Spleen (tissue), 7 donors: Measurements from ENCODE around the gene BRF1.

ENCODE experiments used
- POLR2A ChIP-seq, 3 donors: fragments of 450-650 bp; IDR thresholded peaks; one replicate each; pipeline ENCODE4 v1.5.1; 2017; ENCODE audit warnings: antibody characterized with exemption in 3 of 3, mild to moderate bottlenecking in 1 of 3
- POLR2AphosphoS5 ChIP-seq, 3 donors: sonication (generic); formaldehyde crosslinking; IDR thresholded peaks; one replicate each; pipeline ENCODE4 v1.5.1; 2017; ENCODE audit warnings: antibody characterized with exemption in 3 of 3
- TF ChIP-seq, protein P1 (sequence below), 11 experiments: fragments of 200-600 bp in 7 of 11; fragments of 450-650 bp in 4 of 11; sonication (generic) in 4 of 11; IDR thresholded peaks in 8 of 11; conservative IDR thresholded peaks in 3 of 11; 1 replicate in 7 of 11; 2 replicates in 4 of 11; pipeline versions ENCODE4 v1.4.0 to v1.8.0; 2016 to 2021; ENCODE audit warnings: antibody characterized with exemption in 11 of 11, inconsistent platforms in 4 of 11, mild to moderate bottlenecking in 1 of 11
- donor health status: DM: no; HTN: no; CAD: no; lungs with moderate emphysema.
- donor health status: DM: no; HTN: no; CAD: no.
- donor health status: DM: no; HTN: no; CAD: no.

DNA sequence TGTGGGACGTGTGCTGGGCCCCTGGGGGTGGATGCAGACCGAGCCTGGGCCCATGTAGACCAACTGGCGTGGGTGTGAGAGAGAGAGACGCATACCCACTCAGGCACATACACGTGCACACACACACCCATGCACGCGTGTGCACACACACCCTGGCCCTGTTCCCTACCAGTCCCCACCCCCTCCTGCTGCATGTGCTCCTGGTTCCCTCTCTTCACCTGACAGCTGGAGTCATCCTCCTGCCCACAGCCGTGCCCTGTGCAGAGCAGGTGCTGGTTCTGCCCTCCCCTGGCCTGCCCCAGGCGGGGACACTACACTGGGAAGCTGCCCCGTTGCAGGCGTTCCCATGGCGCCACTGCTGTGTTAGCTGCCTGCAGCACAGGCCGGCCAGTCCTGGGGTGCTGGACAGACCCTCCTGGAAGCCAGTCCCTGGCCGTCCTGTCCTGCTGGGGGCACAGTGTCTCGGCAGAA, 32.3 kb upstream of the BRF1 start:
- TF ChIP-seq, protein P1, sequence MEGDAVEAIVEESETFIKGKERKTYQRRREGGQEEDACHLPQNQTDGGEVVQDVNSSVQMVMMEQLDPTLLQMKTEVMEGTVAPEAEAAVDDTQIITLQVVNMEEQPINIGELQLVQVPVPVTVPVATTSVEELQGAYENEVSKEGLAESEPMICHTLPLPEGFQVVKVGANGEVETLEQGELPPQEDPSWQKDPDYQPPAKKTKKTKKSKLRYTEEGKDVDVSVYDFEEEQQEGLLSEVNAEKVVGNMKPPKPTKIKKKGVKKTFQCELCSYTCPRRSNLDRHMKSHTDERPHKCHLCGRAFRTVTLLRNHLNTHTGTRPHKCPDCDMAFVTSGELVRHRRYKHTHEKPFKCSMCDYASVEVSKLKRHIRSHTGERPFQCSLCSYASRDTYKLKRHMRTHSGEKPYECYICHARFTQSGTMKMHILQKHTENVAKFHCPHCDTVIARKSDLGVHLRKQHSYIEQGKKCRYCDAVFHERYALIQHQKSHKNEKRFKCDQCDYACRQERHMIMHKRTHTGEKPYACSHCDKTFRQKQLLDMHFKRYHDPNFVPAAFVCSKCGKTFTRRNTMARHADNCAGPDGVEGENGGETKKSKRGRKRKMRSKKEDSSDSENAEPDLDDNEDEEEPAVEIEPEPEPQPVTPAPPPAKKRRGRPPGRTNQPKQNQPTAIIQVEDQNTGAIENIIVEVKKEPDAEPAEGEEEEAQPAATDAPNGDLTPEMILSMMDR (IDR thresholded peaks at IDR 0.05 in 8 of 11, conservative IDR thresholded peaks at IDR 0.05 in 3 of 11) = no peak
- TF ChIP-seq POLR2A (IDR thresholded peaks at IDR 0.05) (no peak), POLR2AphosphoS5 (IDR thresholded peaks at IDR 0.05) (no peak)
